Measurements from ENCODE around the gene MYOCD.

The MYOCD gene

GRCh38 chr17:12665263-12666210, at the start of gene MYOCD (continued):
- no peak for TF ChIP-seq OVOL3 (tag by site-specific recombination; IDR thresholded peaks at IDR 0.05)
- TF ChIP-seq ZNF629 (tag by site-specific recombination; IDR thresholded peaks at IDR 0.05): peak; percentile 93
- peak; percentile 90 for TF ChIP-seq ZNF341 (tag by site-specific recombination; IDR thresholded peaks at IDR 0.05; ENCODE audit: low read depth)
- no peak for TF ChIP-seq ZNF311 (tag by site-specific recombination; IDR thresholded peaks at IDR 0.05; ENCODE audit: borderline replicate concordance)
- no peak for TF ChIP-seq ZNF423 (tag by site-specific recombination; IDR thresholded peaks at IDR 0.05)
- TF ChIP-seq ZBTB17 (tag by site-specific recombination; IDR thresholded peaks at IDR 0.05): peak; percentile 80
- no peak for TF ChIP-seq ZNF660 (tag by site-specific recombination; IDR thresholded peaks at IDR 0.05)
- no peak for TF ChIP-seq YY1 (tag by site-specific recombination; IDR thresholded peaks at IDR 0.05)
- TF ChIP-seq, protein P1, sequence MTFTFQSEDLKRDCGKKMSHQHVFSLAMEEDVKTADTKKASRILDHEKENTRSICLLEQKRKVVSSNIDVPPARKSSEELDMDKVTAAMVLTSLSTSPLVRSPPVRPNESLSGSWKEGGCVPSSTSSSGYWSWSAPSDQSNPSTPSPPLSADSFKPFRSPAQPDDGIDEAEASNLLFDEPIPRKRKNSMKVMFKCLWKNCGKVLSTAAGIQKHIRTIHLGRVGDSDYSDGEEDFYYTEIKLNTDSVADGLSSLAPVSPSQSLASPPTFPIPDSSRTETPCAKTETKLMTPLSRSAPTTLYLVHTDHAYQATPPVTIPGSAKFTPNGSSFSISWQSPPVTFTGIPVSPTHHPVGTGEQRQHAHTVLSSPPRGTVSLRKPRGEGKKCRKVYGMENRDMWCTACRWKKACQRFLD (tag by site-specific recombination; IDR thresholded peaks at IDR 0.05): no peak
- no peak for TF ChIP-seq ZNF138 (tag by site-specific recombination; IDR thresholded peaks at IDR 0.05; ENCODE audit: borderline replicate concordance)
- TF ChIP-seq ZNF596 (tag by site-specific recombination; IDR thresholded peaks at IDR 0.05): no peak
- TF ChIP-seq, protein P2, sequence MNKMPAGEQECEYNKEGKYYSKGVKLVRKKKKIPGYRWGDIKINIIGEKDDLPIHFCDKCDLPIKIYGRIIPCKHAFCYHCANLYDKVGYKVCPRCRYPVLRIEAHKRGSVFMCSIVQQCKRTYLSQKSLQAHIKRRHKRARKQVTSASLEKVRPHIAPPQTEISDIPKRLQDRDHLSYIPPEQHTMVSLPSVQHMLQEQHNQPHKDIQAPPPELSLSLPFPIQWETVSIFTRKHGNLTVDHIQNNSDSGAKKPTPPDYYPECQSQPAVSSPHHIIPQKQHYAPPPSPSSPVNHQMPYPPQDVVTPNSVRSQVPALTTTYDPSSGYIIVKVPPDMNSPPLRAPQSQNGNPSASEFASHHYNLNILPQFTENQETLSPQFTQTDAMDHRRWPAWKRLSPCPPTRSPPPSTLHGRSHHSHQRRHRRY (tag by site-specific recombination; IDR thresholded peaks at IDR 0.05): no peak
- TF ChIP-seq ZNF155 (tag by site-specific recombination; IDR thresholded peaks at IDR 0.05): no peak
- TF ChIP-seq ZBTB7A (tag by site-specific recombination; IDR thresholded peaks at IDR 0.05; ENCODE audit: low read depth): no peak
- no peak for TF ChIP-seq ZNF639 (tag by site-specific recombination; IDR thresholded peaks at IDR 0.05)
- no peak for TF ChIP-seq ZNF433 (tag by site-specific recombination; IDR thresholded peaks at IDR 0.05; ENCODE audit: low read depth)
- TF ChIP-seq ZNF610 (tag by site-specific recombination; IDR thresholded peaks at IDR 0.05; ENCODE audit: borderline replicate concordance): no peak
- TF ChIP-seq ZEB2 (tag by site-specific recombination; IDR thresholded peaks at IDR 0.05): peak; percentile 48; the same call in 1 of the 2 replicates
- TF ChIP-seq PRDM1 (tag by site-specific recombination; IDR thresholded peaks at IDR 0.05): no peak; the same call in 1 of the 2 replicates
- no peak for TF ChIP-seq ZNF121 (tag by site-specific recombination; IDR thresholded peaks at IDR 0.05)
- no peak for TF ChIP-seq ZNF248 (tag by site-specific recombination; IDR thresholded peaks at IDR 0.05)
- TF ChIP-seq ZNF362 (tag by site-specific recombination; IDR thresholded peaks at IDR 0.05): no peak
- TF ChIP-seq, protein P3, sequence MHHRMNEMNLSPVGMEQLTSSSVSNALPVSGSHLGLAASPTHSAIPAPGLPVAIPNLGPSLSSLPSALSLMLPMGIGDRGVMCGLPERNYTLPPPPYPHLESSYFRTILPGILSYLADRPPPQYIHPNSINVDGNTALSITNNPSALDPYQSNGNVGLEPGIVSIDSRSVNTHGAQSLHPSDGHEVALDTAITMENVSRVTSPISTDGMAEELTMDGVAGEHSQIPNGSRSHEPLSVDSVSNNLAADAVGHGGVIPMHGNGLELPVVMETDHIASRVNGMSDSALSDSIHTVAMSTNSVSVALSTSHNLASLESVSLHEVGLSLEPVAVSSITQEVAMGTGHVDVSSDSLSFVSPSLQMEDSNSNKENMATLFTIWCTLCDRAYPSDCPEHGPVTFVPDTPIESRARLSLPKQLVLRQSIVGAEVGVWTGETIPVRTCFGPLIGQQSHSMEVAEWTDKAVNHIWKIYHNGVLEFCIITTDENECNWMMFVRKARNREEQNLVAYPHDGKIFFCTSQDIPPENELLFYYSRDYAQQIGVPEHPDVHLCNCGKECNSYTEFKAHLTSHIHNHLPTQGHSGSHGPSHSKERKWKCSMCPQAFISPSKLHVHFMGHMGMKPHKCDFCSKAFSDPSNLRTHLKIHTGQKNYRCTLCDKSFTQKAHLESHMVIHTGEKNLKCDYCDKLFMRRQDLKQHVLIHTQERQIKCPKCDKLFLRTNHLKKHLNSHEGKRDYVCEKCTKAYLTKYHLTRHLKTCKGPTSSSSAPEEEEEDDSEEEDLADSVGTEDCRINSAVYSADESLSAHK (tag by site-specific recombination; IDR thresholded peaks at IDR 0.05): no peak
- TF ChIP-seq SP3 (tag by site-specific recombination; IDR thresholded peaks at IDR 0.05): no peak
- TF ChIP-seq IKZF3 (tag by site-specific recombination; IDR thresholded peaks at IDR 0.05): no peak; the same call in none of the 2 replicates
- no peak for TF ChIP-seq ZNF658 (tag by site-specific recombination; IDR thresholded peaks at IDR 0.05)
- no peak for TF ChIP-seq SETDB1 (IDR thresholded peaks at IDR 0.05; ENCODE audit: insufficient read length, low read length)
- TF ChIP-seq TCF7L2 (IDR thresholded peaks at IDR 0.05; ENCODE audit: borderline replicate concordance, low read depth, low read length): no peak; the same call in 1 of the 2 replicates
- TF ChIP-seq, protein P4, sequence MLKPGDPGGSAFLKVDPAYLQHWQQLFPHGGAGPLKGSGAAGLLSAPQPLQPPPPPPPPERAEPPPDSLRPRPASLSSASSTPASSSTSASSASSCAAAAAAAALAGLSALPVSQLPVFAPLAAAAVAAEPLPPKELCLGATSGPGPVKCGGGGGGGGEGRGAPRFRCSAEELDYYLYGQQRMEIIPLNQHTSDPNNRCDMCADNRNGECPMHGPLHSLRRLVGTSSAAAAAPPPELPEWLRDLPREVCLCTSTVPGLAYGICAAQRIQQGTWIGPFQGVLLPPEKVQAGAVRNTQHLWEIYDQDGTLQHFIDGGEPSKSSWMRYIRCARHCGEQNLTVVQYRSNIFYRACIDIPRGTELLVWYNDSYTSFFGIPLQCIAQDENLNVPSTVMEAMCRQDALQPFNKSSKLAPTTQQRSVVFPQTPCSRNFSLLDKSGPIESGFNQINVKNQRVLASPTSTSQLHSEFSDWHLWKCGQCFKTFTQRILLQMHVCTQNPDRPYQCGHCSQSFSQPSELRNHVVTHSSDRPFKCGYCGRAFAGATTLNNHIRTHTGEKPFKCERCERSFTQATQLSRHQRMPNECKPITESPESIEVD (tag by site-specific recombination; IDR thresholded peaks at IDR 0.05): no peak
- no peak for TF ChIP-seq ZNF501 (tag by site-specific recombination; IDR thresholded peaks at IDR 0.05)
- TF ChIP-seq ZNF555 (tag by site-specific recombination; conservative IDR thresholded peaks at IDR 0.05): no peak
- peak; percentile 79 for TF ChIP-seq ZFP69B (tag by site-specific recombination; IDR thresholded peaks at IDR 0.05)
